HepG2 (cell line): ENCODE data around the gene CEBPE. TPM values are rescaled to one million over a fixed set of nuclear protein-coding genes. Genes with fewer than 3 reads are reported as not detected.

ENCODE experiments used
- EHMT2 ChIP-seq: fragments of 200-600 bp; sonication (generic); IDR thresholded peaks from 2 replicates; pipeline ENCODE4 v1.7.0; 2017; ENCODE audit warnings: antibody characterized with exemption, low read depth, low read length, borderline replicate concordance
- FOXO4 ChIP-seq: sonication (generic); formaldehyde crosslinking; conservative IDR thresholded peaks from 2 replicates; pipeline ENCODE4 v1.8.1; 2023; ENCODE audit warnings: missing genetic modification reagents
- GABPA ChIP-seq, 2 experiments: IDR thresholded peaks; 2 replicates each; pipeline ENCODE4 v1.6.1; 2011 to 2016; ENCODE audit warnings: low read depth in 2 of 2, low read length in 1 of 2, missing biosample characterization in 1 of 2, missing genetic modification characterization in 1 of 2
- HNF4G ChIP-seq, 2 experiments: sonication (generic) in 1 of 2; formaldehyde crosslinking in 1 of 2; IDR thresholded peaks; 2 replicates each; pipeline versions ENCODE4 v1.4.0 to v1.6.1; 2011 to 2020; ENCODE audit warnings: borderline replicate concordance in 2 of 2, low read depth in 2 of 2, mild to moderate bottlenecking in 2 of 2, low read length in 1 of 2, missing genetic modification reagents in 1 of 2, moderate library complexity in 1 of 2
- IRF1 ChIP-seq: sonication (generic); formaldehyde crosslinking; IDR thresholded peaks from 2 replicates; pipeline ENCODE4 v1.4.0; 2020; ENCODE audit warnings: low read depth, mild to moderate bottlenecking, missing genetic modification reagents
- KLF9 ChIP-seq: IDR thresholded peaks from 2 replicates; pipeline ENCODE4 v1.6.1; 2016; ENCODE audit warnings: low read depth
- MEF2D ChIP-seq: sonication (generic); formaldehyde crosslinking; IDR thresholded peaks from 2 replicates; pipeline ENCODE4 v1.5.1; 2020; ENCODE audit warnings: mild to moderate bottlenecking, missing genetic modification reagents
- MTA3 ChIP-seq: sonication (generic); formaldehyde crosslinking; IDR thresholded peaks from 2 replicates; pipeline ENCODE4 v1.4.0; 2020; ENCODE audit warnings: missing genetic modification reagents
- MXD3 ChIP-seq: IDR thresholded peaks from 2 replicates; pipeline ENCODE4 v1.6.1; 2016; ENCODE audit warnings: mild to moderate bottlenecking, missing biosample characterization, missing genetic modification reagents
- PAWR ChIP-seq: sonication (generic); formaldehyde crosslinking; IDR thresholded peaks from 2 replicates; pipeline ENCODE4 v1.4.0; 2020; ENCODE audit warnings: missing genetic modification reagents, mild to moderate bottlenecking, borderline replicate concordance
- RFX1 ChIP-seq: fragments of 450-650 bp; IDR thresholded peaks from 2 replicates; pipeline ENCODE4 v1.6.1; 2017
- SETDB1 ChIP-seq: sonication (generic); formaldehyde crosslinking; IDR thresholded peaks from 2 replicates; pipeline ENCODE4 v1.5.1; 2020; ENCODE audit warnings: missing genetic modification reagents, mild to moderate bottlenecking, borderline replicate concordance
- STAT5B ChIP-seq: sonication (generic); formaldehyde crosslinking; IDR thresholded peaks from 2 replicates; pipeline ENCODE4 v1.4.0; 2020; ENCODE audit warnings: missing genetic modification reagents
- STAT6 ChIP-seq: sonication (generic); formaldehyde crosslinking; IDR thresholded peaks from 2 replicates; pipeline ENCODE4 v1.4.0; 2020; ENCODE audit warnings: missing genetic modification reagents, mild to moderate bottlenecking, borderline replicate concordance
- TGIF2 ChIP-seq: IDR thresholded peaks from 2 replicates; pipeline ENCODE4 v1.6.1; 2016; ENCODE audit warnings: control low read depth, missing compliant biosample characterization
- ZNF124 ChIP-seq: sonication (generic); formaldehyde crosslinking; IDR thresholded peaks from 2 replicates; pipeline ENCODE4 v1.4.0; 2020; ENCODE audit warnings: missing genetic modification reagents
- ZNF136 ChIP-seq: sonication (generic); formaldehyde crosslinking; IDR thresholded peaks from 2 replicates; pipeline ENCODE4 v1.8.1; 2022; ENCODE audit warnings: low read depth, mild to moderate bottlenecking, moderate library complexity, missing genetic modification reagents
- ZNF232 ChIP-seq: sonication (generic); formaldehyde crosslinking; IDR thresholded peaks from 2 replicates; pipeline ENCODE4 v1.4.0; 2020; ENCODE audit warnings: missing genetic modification reagents, borderline replicate concordance
- ZNF512 ChIP-seq: sonication (generic); formaldehyde crosslinking; IDR thresholded peaks from 2 replicates; pipeline ENCODE4 v1.4.0; 2020; ENCODE audit warnings: mild to moderate bottlenecking, missing genetic modification reagents
- ZNF576 ChIP-seq: sonication (generic); formaldehyde crosslinking; IDR thresholded peaks from 2 replicates; pipeline ENCODE4 v1.4.0; 2020; ENCODE audit warnings: mild to moderate bottlenecking, missing genetic modification reagents
- ZNF670 ChIP-seq: sonication (generic); formaldehyde crosslinking; IDR thresholded peaks from 2 replicates; pipeline ENCODE4 v1.8.0; 2022; ENCODE audit warnings: mild to moderate bottlenecking, missing genetic modification reagents, borderline replicate concordance
- ZSCAN22 ChIP-seq: sonication (generic); formaldehyde crosslinking; IDR thresholded peaks from 2 replicates; pipeline ENCODE4 v1.4.0; 2020; ENCODE audit warnings: mild to moderate bottlenecking, missing genetic modification reagents
- polyA plus RNA-seq, 8 experiments: library from polyadenylated mRNA; depleted of rRNA in 3 of 8; stranded (reverse) in 7 of 8; unstranded in 1 of 8; fragments of >200 nt; fragmentation: Illumina TruSeq in 4 of 8; extraction: Trizol in 4 of 8; gene quantifications; 2 replicates each; pipeline versions ENCODE4 v1.2.1 to v1.2.3, GENCODE V29; 2011 to 2016; ENCODE audit warnings: low read depth in 4 of 8, missing spikeins in 1 of 8, mixed read lengths in 1 of 8; ENCODE audit not compliant: insufficient read depth in 1 of 8
- total RNA-seq, 5 experiments: library from RNA; depleted of rRNA; stranded (reverse); fragments of >200 nt; fragmentation: Illumina TruSeq; extraction: Trizol; gene quantifications; 2 replicates each; pipeline ENCODE4 v1.2.3, GENCODE V29; 2016; ENCODE audit warnings: low read depth in 1 of 5

CEBPE gene
- total and polyA plus RNA-seq, 2 of the 13 experiments (the other 11 are each of a cell fraction or from before 2014, with no cell fraction given) = 0.09 to 0.11 TPM

- peak; percentile 93; the same call in 1 of the 2 replicates for TF ChIP-seq ZNF576 (CRISPR knock-in tag)
- peak; percentile 48; the same call in 1 of the 2 replicates for TF ChIP-seq ZNF136
- peak; percentile 96 for TF ChIP-seq MEF2D (CRISPR knock-in tag)
- no peak for TF ChIP-seq ZNF512 (CRISPR knock-in tag)
- peak; percentile 97 for TF ChIP-seq MXD3 (CRISPR knock-in tag)
- peak; percentile 95; the same call in 1 of the 2 replicates for TF ChIP-seq ZNF670 (CRISPR knock-in tag)
- TF ChIP-seq RFX1 = no peak; the same call in 1 of the 2 replicates
- no peak for TF ChIP-seq HNF4G (IDR thresholded peaks at IDR 0.05; ENCODE audit: borderline replicate concordance, low read depth, low read length)
- TF ChIP-seq HNF4G (CRISPR knock-in tag; IDR thresholded peaks at IDR 0.05; ENCODE audit: borderline replicate concordance, low read depth) = 0 out of 2 replicates have a peak, but pooled peaks have one; percentile 49
- TF ChIP-seq ZSCAN22 = peak; percentile 82; the same call in 1 of the 2 replicates
- TF ChIP-seq MTA3 (CRISPR knock-in tag) = no peak
- peak; percentile 98 for TF ChIP-seq ZNF232 (CRISPR knock-in tag)
- TF ChIP-seq TGIF2 (CRISPR knock-in tag) = peak; percentile 76
- no peak for TF ChIP-seq GABPA (IDR thresholded peaks at IDR 0.05; ENCODE audit: low read depth, low read length)
- no peak for TF ChIP-seq GABPA (CRISPR knock-in tag; IDR thresholded peaks at IDR 0.05; ENCODE audit: low read depth)
- peak; percentile 94; the same call in 1 of the 2 replicates for TF ChIP-seq IRF1 (CRISPR knock-in tag)
- peak; percentile 99 for TF ChIP-seq FOXO4
- peak; percentile 99 for TF ChIP-seq PAWR
- no peak for TF ChIP-seq SETDB1 (CRISPR knock-in tag)
- TF ChIP-seq ZNF124 (CRISPR knock-in tag) = peak; percentile 92
- TF ChIP-seq EHMT2 = no peak
- TF ChIP-seq STAT6 = no peak; the same call in 1 of the 2 replicates
- TF ChIP-seq KLF9 = no peak
- TF ChIP-seq STAT5B (CRISPR knock-in tag) = peak; percentile 90; the same call in 1 of the 2 replicates
These were observed 24.3 kb downstream of the CEBPE start, which contains the start of gene ACIN1 (continued) for GRCh38 chr14:23094666-23095195.
